ENCODE measurements around the gene RGS6. TPM values are rescaled to one million over a fixed set of nuclear protein-coding genes. Genes with fewer than 3 reads are reported as not detected.

RGS6 gene
- total and polyA plus RNA-seq, 2 experiments from 2014 or later: 0.86 to 0.95 TPM

DNA sequence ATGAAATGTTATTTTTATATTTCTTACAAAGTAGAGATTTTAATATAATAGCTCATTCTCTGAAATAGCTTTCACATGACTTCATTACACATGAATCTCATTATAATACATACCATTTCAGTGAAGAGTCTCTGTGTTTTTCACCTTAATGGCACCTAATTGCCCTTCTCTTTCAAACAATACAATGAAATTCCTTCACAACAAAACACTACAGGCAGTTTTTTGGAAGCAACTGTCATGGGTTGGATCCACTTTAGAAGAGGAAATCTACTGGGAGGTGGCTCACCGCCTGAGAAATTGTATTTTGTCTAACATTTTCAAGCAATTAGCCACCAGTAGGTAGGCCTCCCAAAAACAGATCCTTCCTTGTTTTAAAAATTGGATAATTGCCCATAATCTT, 40.3 kb upstream of the RGS6 start:
- DNase-seq (ENCODE audit: low read depth in 1 of 2, low spot score in 1 of 2): no peak
- H3K36me3 ChIP-seq: no peaks in the 10 kb centered on the region
- H3K27ac ChIP-seq: no peak overlapping the region
- no peak overlapping the region for H3K4me3 ChIP-seq
- TF ChIP-seq, protein P1, sequence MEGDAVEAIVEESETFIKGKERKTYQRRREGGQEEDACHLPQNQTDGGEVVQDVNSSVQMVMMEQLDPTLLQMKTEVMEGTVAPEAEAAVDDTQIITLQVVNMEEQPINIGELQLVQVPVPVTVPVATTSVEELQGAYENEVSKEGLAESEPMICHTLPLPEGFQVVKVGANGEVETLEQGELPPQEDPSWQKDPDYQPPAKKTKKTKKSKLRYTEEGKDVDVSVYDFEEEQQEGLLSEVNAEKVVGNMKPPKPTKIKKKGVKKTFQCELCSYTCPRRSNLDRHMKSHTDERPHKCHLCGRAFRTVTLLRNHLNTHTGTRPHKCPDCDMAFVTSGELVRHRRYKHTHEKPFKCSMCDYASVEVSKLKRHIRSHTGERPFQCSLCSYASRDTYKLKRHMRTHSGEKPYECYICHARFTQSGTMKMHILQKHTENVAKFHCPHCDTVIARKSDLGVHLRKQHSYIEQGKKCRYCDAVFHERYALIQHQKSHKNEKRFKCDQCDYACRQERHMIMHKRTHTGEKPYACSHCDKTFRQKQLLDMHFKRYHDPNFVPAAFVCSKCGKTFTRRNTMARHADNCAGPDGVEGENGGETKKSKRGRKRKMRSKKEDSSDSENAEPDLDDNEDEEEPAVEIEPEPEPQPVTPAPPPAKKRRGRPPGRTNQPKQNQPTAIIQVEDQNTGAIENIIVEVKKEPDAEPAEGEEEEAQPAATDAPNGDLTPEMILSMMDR (IDR thresholded peaks at IDR 0.05; ENCODE audit: low read depth, low read length): no peak
- H3K27me3 ChIP-seq: no peaks in the 10 kb centered on the region
- H3K9me3 ChIP-seq (ENCODE audit: low read depth): no peaks in the 10 kb centered on the region
- H3K4me1 ChIP-seq (ENCODE audit: low read depth): no peaks in the 10 kb centered on the region

DNA sequence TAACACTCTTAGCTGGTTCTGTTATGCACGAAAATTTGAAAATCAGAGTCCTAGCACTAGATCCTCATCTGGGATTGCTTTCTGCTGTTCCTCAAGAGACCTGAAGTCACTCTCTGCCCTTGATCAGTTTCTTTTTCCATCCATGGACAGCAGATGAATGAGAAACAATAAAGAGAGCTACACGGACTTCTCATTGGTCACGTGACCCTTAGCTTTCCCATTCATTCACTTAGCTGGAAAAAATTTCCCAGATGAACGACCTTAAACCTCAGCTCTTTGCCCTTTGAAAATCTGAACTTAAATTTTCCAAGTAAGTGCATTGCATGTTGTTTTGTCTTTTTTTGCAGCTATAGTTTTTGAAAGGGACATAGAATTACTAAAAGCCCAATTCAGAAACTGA, 27.2 kb upstream of the RGS6 start:
- H3K4me1 ChIP-seq (ENCODE audit: low read depth): no peaks in the 10 kb centered on the region
- no peak overlapping the region for H3K27ac ChIP-seq
- no peaks in the 10 kb centered on the region for H3K36me3 ChIP-seq
- TF ChIP-seq, protein P1 (IDR thresholded peaks at IDR 0.05; ENCODE audit: low read depth, low read length): no peak
- H3K27me3 ChIP-seq: no peaks in the 10 kb centered on the region
- H3K9me3 ChIP-seq (ENCODE audit: low read depth): no peaks in the 10 kb centered on the region
- H3K4me3 ChIP-seq: no peak overlapping the region
- DNase-seq (ENCODE audit: low read depth in 1 of 2, low spot score in 1 of 2): no peak

DNA sequence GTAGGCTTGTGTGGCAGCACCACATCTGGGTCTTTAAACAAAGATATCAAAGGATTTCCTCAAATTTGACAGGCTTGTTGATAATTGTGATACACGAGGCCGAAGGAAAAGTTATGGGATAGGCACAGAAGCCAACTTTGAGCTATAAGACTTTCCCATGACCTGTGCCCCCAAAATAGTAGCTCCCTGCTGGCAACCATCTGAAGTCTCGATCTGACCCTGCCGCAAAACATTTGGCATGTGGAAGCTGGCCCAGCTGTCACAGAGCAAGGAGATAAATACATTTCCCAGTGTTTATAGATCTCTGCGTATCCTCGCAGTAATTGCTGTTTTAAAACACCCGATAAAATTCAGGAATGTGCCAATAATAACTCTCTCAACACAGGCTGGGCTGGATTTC, 26.4 kb upstream of the RGS6 start:
- H3K27ac ChIP-seq: no peak overlapping the region
- TF ChIP-seq, protein P1 (IDR thresholded peaks at IDR 0.05; ENCODE audit: low read depth, low read length): no peak
- DNase-seq (ENCODE audit: low read depth in 1 of 2, low spot score in 1 of 2): no peak
- H3K4me3 ChIP-seq: no peak overlapping the region
- no peaks in the 10 kb centered on the region for H3K9me3 ChIP-seq (ENCODE audit: low read depth)
- H3K36me3 ChIP-seq: no peaks in the 10 kb centered on the region
- no peaks in the 10 kb centered on the region for H3K4me1 ChIP-seq (ENCODE audit: low read depth)
- H3K27me3 ChIP-seq: no peaks in the 10 kb centered on the region

DNA sequence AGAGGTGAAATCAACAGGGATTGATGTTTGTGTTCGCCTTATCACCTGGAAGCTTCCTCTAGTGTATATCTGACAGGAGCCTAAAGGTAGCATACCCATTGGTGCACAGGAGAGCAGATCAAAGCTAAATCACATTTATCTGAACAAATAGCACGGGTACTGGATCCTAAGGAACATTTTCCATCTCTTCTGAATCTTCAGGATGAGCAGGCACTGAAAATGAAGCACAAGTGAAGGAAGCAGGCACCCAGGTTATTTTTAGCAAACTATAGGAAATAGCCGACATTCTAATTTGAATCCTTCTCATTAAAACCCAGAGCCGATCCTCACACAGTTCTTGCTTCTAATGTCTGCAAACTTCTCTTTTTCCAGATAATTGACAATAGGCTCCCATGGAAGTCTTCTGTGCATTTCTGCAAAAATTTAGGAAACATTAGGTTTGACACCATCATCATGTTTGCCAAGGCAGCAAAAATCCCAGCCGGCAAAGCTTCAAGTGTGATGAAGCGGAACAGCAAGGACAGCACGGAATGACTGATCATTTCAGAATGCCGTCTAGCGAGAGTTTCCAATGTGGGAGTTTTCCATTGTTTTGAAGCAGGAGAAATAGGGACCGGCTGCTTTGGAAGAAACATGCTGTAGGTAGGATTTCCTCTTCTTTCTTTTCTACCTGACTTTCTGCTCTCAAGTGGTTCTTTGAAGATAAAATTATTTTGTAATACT, 24.3 kb upstream of the RGS6 start:
- DNase-seq (ENCODE audit: low read depth in 1 of 2, low spot score in 1 of 2): no peak
- Histone ChIP-seq H3K9me3 (ENCODE audit: low read depth) (no peaks in the 10 kb centered on the region), H3K36me3 (no peaks in the 10 kb centered on the region), H3K4me3 (no peak overlapping the region), H3K27me3 (no peaks in the 10 kb centered on the region), H3K27ac (no peak overlapping the region), H3K4me1 (ENCODE audit: low read depth) (no peaks in the 10 kb centered on the region)
- TF ChIP-seq, protein P1 (IDR thresholded peaks at IDR 0.05; ENCODE audit: low read depth, low read length): no peak

DNA sequence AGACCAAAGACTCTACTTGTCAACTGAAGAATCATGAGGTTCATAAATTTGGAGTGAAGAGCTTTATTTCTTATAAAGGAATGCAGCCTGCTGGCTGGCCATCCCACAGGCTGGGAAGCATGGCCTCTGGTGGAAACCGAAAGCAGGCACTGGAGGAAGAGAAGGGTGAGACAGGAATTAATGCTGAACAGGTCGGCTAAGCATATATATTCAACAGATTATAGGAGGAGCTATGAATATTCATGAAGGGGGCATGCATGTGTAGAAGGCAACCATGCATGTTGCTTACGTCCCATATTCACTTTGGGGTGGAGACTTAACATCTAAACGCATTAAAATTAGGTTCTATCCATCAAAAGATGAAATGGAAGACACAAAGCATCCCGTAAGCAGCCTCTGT, 20.6 kb upstream of the RGS6 start:
- Histone ChIP-seq H3K9me3 (ENCODE audit: low read depth) (no peaks in the 10 kb centered on the region), H3K27me3 (no peaks in the 10 kb centered on the region), H3K36me3 (no peaks in the 10 kb centered on the region), H3K4me1 (ENCODE audit: low read depth) (no peaks in the 10 kb centered on the region), H3K27ac (no peak overlapping the region), H3K4me3 (no peak overlapping the region)
- no peak for DNase-seq (ENCODE audit: low read depth in 1 of 2, low spot score in 1 of 2)
- TF ChIP-seq, protein P1 (IDR thresholded peaks at IDR 0.05; ENCODE audit: low read depth, low read length): no peak

Measured in cardiac muscle cell (in vitro differentiated cells and primary cell).